IMR-90 (cell line): ENCODE results near the gene EPGN. TPM values are rescaled to one million over a fixed set of nuclear protein-coding genes. Genes with fewer than 3 reads are reported as not detected.

ENCODE experiments used
- ATAC-seq: fragments of 200-7000 bp; cut with Tn5 transposase; 2 replicates; pipeline ENCODE4 v1.9.1; 2020; ENCODE audit warnings: low read depth, mild to moderate bottlenecking, moderate library complexity
- BruUV-seq: library from RNA; stranded (reverse); fragments of 400-500 nt; replicated peaks from 2 replicates; lab custom pipeline; 2021; lab: Mats Ljungman, UMichigan
- CTCF ChIA-PET: fragments of 300-600 bp; formaldehyde crosslinking; extraction: SDS; loops from one replicate; lab custom pipeline; 2021; ENCODE audit warnings: antibody characterized with exemption; lab: Yijun Ruan, JAX
- POLR2A ChIA-PET: fragments of 300-600 bp; sonication (Branson Sonifier 250); formaldehyde crosslinking; loops from one replicate; lab custom pipeline; 2022; ENCODE audit warnings: antibody characterized with exemption; ENCODE audit not compliant: unreplicated experiment; lab: Charles Lee
- DNase-seq: peaks from one replicate; pipeline ENCODE4 v3.0.0; 2013
- H2AFZ ChIP-seq: replicated peaks from 2 replicates; pipeline ENCODE3; 2013; ENCODE audit warnings: low read length, mild to moderate bottlenecking; ENCODE audit not compliant: poor library complexity
- H2AK5ac ChIP-seq: 2 replicates; pipeline ENCODE4 v1.6.1; 2013; ENCODE audit warnings: low read depth, low read length, inconsistent platforms
- H2AK9ac ChIP-seq: replicated peaks from 2 replicates; pipeline ENCODE3; 2013; ENCODE audit warnings: mild to moderate bottlenecking, low read depth, low read length, moderate library complexity; ENCODE audit not compliant: poor library complexity
- H2BK120ac ChIP-seq: 2 replicates; pipeline ENCODE4 v1.6.1; 2013; ENCODE audit warnings: low read depth, low read length, inconsistent platforms
- H2BK15ac ChIP-seq: 3 replicates; pipeline ENCODE4 v1.6.1; 2013; ENCODE audit warnings: low read depth, low read length, inconsistent platforms
- H2BK20ac ChIP-seq: 2 replicates; pipeline ENCODE4 v1.6.1; 2013; ENCODE audit warnings: low read depth, mild to moderate bottlenecking, inconsistent platforms, low read length, moderate library complexity
- H2BK5ac ChIP-seq: 2 replicates; pipeline ENCODE4 v1.6.1; 2013; ENCODE audit warnings: mild to moderate bottlenecking, low read depth, low read length, inconsistent platforms; ENCODE audit not compliant: poor library complexity, severe bottlenecking
- H3K14ac ChIP-seq: replicated peaks from 2 replicates; pipeline ENCODE4 v1.6.1; 2013; ENCODE audit warnings: low read depth, low read length, inconsistent platforms
- H3K18ac ChIP-seq: 2 replicates; pipeline ENCODE4 v1.6.1; 2013; ENCODE audit warnings: low read depth, low read length, control low read depth
- H3K23ac ChIP-seq: 2 replicates; pipeline ENCODE4 v1.6.1; 2013; ENCODE audit warnings: low read depth, low read length, inconsistent platforms
- H3K27ac ChIP-seq: 2 replicates; pipeline ENCODE4 v1.5.1; 2013; ENCODE audit warnings: mild to moderate bottlenecking, control low read depth, low read length; ENCODE audit not compliant: insufficient read depth
- H3K27me3 ChIP-seq: 2 replicates; pipeline ENCODE4 v1.6.1; 2013; ENCODE audit warnings: low read length; ENCODE audit not compliant: control insufficient read depth, insufficient read depth
- H3K36me3 ChIP-seq: 2 replicates; pipeline ENCODE4 v1.6.1; 2013; ENCODE audit warnings: low read length, mixed read lengths; ENCODE audit not compliant: control insufficient read depth, insufficient read depth
- H3K4ac ChIP-seq: 2 replicates; pipeline ENCODE4 v1.6.1; 2013; ENCODE audit warnings: low read depth, low read length, inconsistent platforms
- H3K4me1 ChIP-seq: 2 replicates; pipeline ENCODE4 v1.6.1; 2013; ENCODE audit warnings: low read length, mixed read lengths; ENCODE audit not compliant: control insufficient read depth, insufficient read depth
- H3K4me2 ChIP-seq: 2 replicates; pipeline ENCODE4 v1.6.1; 2013; ENCODE audit warnings: low read depth, mild to moderate bottlenecking, control low read depth, low read length, moderate library complexity
- H3K4me3 ChIP-seq: 2 replicates; pipeline ENCODE4 v1.5.1; 2013; ENCODE audit warnings: low read depth, mild to moderate bottlenecking, control low read depth, low read length, moderate library complexity; ENCODE audit not compliant: insufficient read depth
- H3K56ac ChIP-seq: 2 replicates; pipeline ENCODE4 v1.6.1; 2013; ENCODE audit warnings: low read length, inconsistent platforms; ENCODE audit not compliant: insufficient read depth; ENCODE audit errors: extremely low read depth
- H3K79me1 ChIP-seq, 2 experiments: 2 replicates each; pipeline ENCODE4 v1.6.1; 2013; ENCODE audit warnings: low read length in 2 of 2, inconsistent platforms in 1 of 2, low read depth in 1 of 2
- H3K9ac ChIP-seq: 2 replicates; pipeline ENCODE4 v1.6.1; 2013; ENCODE audit warnings: low read depth, low read length, control low read depth
- H3K9me1 ChIP-seq: 2 replicates; pipeline ENCODE4 v1.6.1; 2013; ENCODE audit warnings: low read length, inconsistent platforms; ENCODE audit not compliant: insufficient read depth
- H3K9me3 ChIP-seq: 2 replicates; pipeline ENCODE4 v1.6.1; 2013; ENCODE audit warnings: low read length; ENCODE audit not compliant: control insufficient read depth, insufficient read depth
- H4K20me1 ChIP-seq: 2 replicates; pipeline ENCODE4 v1.6.1; 2013; ENCODE audit warnings: low read length, inconsistent platforms; ENCODE audit not compliant: insufficient read depth
- H4K5ac ChIP-seq: 2 replicates; pipeline ENCODE4 v1.6.1; 2013; ENCODE audit warnings: mild to moderate bottlenecking, low read depth, low read length, control low read depth
- H4K8ac ChIP-seq, 2 experiments: 2 replicates each; pipeline ENCODE4 v1.6.1; 2013; ENCODE audit warnings: low read depth in 2 of 2, low read length in 2 of 2, control low read depth in 1 of 2, inconsistent platforms in 1 of 2
- H4K91ac ChIP-seq: 2 replicates; pipeline ENCODE4 v1.6.1; 2013; ENCODE audit warnings: low read depth, low read length, inconsistent platforms; ENCODE audit not compliant: insufficient read depth
- ELK1 ChIP-seq: fragments of 150-350 bp; IDR thresholded peaks from 2 replicates; pipeline ENCODE4 v1.6.1; 2016; ENCODE audit warnings: low read depth, mild to moderate bottlenecking, low read length, moderate library complexity, borderline replicate concordance
- WGBS, 2 experiments: methylation state at CpG; one replicate each; pipeline versions ENCODE4 v1.1.5 to v1.1.7; 2013; ENCODE audit warnings: missing lambda C conversion rate in 2 of 2; ENCODE audit not compliant: insufficient read length in 1 of 2; ENCODE audit errors: extremely low coverage in 2 of 2; 5-methylcytosine and 5-hydroxymethylcytosine counted together
- dilution Hi-C: fragments of 300-500 bp; cut with HindIII; formaldehyde crosslinking; loops from one replicate; pipeline ENCODE4 v1.14.3; 2018; ENCODE audit warnings: low sequenced_read_pairs; ENCODE audit not compliant: unreplicated experiment
- in situ Hi-C: fragments of 300-500 bp; cut with MboI; formaldehyde crosslinking; loops from 3 replicates; pipeline ENCODE4 v1.14.3; 2019; ENCODE audit warnings: low sequenced_read_pairs, inconsistent platforms, mixed read lengths
- intact Hi-C: fragments of 100-400 bp; cut with micrococcal nuclease; formaldehyde crosslinking; loops from 2 replicates; pipeline ENCODE4 v1.10.0; 2022
- polyA plus RNA-seq, 3 experiments: library from polyadenylated mRNA; depleted of rRNA; stranded (reverse); fragments of >200 nt; gene quantifications; 2 replicates each; pipeline ENCODE4 v1.2.3, GENCODE V29; 2012; ENCODE audit warnings: low replicate concordance in 1 of 3
- total RNA-seq: library from RNA; depleted of rRNA; stranded (reverse); fragments of >200 nt; gene quantifications from 2 replicates; pipeline ENCODE4 v1.2.3, GENCODE V29; 2012

The EPGN gene
- total and polyA plus RNA-seq, 2 of the 4 experiments (the other 2 are of a cell fraction): 0.18 TPM; not detected in 1

- H3K36me3 ChIP-seq: no peaks in the 10 kb centered on the region
- no peak overlapping the region for H3K27ac ChIP-seq
- H3K27me3 ChIP-seq: no peaks in the 10 kb centered on the region
- no peak overlapping the region for H2AFZ ChIP-seq
- no peak overlapping the region for H4K91ac ChIP-seq
- H3K56ac ChIP-seq: no peak overlapping the region
- dilution Hi-C loops (no loop called here), intact Hi-C loops (no loop called here), in situ Hi-C loops (loop anchor here (25.0 kb wide), 1 partner anchor 642 kb away; no protein-coding TSS in a partner anchor)
- H2BK20ac ChIP-seq: no peak overlapping the region
- no peak overlapping the region for H2AK9ac ChIP-seq
- H4K8ac ChIP-seq: no peak overlapping the region
- no peaks in the 10 kb centered on the region for H3K9me1 ChIP-seq
- H3K4ac ChIP-seq: no peak overlapping the region
- no peak overlapping the region for H3K18ac ChIP-seq
- no peak for DNase-seq
- CTCF ChIA-PET: interaction anchor here (0.6 kb wide), 1 partner anchor 115 kb away, joined by 3 read pairs; no protein-coding TSS in a partner anchor
- no peak overlapping the region for H2BK15ac ChIP-seq
- H2BK120ac ChIP-seq: no peak overlapping the region
- no peak overlapping the region for H3K23ac ChIP-seq
- H4K20me1 ChIP-seq: no peaks in the 10 kb centered on the region
- no peaks in the 10 kb centered on the region for H3K4me1 ChIP-seq
- H4K5ac ChIP-seq: no peak overlapping the region
- no peak overlapping the region for H3K9ac ChIP-seq
- POLR2A ChIA-PET: no interaction called here
- ATAC-seq: no peak
- no peaks in the 10 kb centered on the region for H3K79me1 ChIP-seq
- H3K14ac ChIP-seq: no peak overlapping the region
- H3K9me3 ChIP-seq: no peaks in the 10 kb centered on the region
- no peak overlapping the region for H2AK5ac ChIP-seq
- WGBS, 2 experiments: 60% methylated on average over 1 of the region's 4 CpGs; no CpG with 5 or more reads in 1 of the 2 experiments
- H3K4me3 ChIP-seq: no peak overlapping the region
- no peak overlapping the region for H3K4me2 ChIP-seq
- no TSS peak for BruUV-seq
- no peak for TF ChIP-seq ELK1
- H2BK5ac ChIP-seq: no peak overlapping the region
These were observed 4.1 kb upstream of the EPGN start for GRCh38 chr4:74304095-74304625.
